Activated CD4-positive, alpha-beta T cell treated with anti-CD3 and anti-CD28 coated beads, Interleukin-2, amount 50 U/mL, for 1 hour (primary cell): ENCODE results near the gene POLR2L.

Experiments
- DNase-seq: peaks from one replicate; pipeline ENCODE4 v3.0.0-alpha.2; 2020

The POLR2L gene

GRCh38 chr11:853682-854448, 11.5 kb upstream of the POLR2L start:
- DNase-seq = no peak

DNA sequence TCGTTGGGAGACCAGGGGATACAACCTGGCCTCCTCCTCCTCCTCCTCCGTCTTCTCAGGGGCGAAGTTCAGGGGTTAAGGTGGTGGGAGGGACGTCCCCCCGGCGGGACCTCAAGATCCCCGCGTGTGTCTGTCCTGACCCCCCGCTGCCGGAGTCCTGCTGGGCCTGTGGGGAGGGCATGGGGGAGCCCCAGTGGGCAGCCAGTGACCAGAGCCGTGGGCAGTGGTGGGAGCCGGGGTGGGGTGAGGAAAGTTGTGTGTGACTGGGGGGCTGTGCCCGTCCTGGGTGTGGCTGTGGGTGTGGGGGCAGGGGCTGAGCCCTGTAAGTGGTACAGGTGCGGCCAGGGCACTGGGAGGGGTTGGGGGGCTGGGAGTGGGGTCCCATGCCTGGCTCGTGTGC, 10.4 kb upstream of the POLR2L start:
- DNase-seq = no peak

DNA sequence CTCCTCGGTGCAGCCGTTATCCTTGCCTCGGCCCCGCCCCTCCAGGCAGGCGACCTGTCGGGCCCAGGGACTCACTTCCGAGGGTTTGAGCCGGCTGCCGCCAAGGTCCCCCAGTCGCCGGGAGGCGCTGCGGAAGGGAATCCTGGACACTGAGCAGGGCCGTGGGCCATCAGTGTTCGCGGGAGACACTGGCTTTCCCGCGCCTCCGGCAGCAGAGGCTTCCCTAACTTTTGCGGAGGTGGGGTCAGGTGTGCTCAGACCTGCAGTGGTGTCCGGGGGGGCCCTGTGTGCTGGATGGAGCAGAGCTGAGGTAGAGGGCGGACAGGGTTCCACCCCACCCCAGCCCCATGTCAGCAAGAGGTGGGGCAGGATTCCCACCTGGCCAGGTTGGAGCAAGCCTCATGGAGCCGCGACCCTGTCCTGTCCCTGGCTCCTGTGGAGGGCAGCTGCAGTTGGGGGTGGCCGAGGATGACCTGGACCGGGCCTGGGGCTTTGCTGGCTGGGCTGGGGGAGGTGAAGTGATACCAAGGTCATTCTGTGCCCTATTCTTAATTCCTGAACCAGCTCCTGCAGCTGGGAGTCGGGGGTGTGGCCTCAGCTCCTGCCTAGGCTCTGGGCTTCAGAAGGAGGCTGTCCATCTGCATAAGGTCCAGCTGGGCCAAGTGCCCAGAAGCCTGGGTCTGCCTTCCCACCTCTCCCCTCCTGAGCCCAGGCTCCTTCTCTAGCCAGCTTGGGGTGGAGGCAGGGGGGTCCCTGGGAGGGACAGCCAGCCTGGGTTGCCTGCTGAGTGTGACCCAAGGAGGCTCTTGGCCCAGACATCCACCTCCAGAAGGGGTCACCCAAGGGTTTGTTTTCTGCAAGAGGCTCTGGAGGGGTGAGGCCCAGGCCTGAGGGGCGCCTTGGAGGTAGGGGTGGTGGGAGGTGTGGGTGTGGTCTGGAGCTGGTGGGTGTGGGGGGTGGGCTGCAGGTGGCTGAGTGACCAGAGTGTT, 8.7 kb upstream of the POLR2L start:
- no peak for DNase-seq

- no peak for DNase-seq
Observed at GRCh38 chr11:849951-850774, 7.8 kb upstream of the POLR2L start.

DNA sequence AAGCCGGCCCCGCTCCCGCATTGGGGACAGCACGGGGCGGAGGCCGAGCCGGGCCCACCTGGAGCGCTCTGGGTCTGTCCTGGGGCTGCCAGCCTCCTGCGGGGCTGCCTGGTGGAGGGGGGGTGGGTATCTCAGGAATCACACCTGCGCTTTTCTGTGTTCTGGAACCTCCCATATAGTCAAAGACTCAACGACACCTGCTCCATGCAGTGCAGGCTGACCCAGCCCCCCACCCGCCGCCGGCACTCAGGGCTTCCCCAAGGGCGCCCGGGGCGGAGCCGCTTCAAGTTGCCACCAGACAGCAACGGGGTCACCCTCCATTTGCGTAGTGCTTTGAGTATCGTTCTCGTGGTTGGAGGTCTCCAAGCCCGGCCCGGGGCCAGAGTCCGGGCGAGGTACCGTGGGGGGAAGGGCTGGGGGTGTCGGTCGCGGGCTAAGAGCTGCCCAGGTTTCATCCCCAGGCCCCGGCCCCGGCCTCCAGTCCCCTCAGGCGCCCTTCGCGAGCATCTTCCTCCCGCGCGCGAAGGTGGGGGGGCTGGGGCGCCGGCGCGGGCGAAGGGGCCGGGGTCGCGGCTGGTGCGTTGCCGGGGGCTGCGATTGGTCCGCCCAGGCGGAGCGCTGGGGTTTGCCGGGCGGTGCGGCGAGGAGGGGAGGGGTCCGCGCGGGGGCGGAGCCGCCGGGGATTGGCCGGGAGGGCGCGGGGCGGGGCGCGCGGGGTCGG, 6.9 kb upstream of the POLR2L start:
- no peak for DNase-seq

DNA sequence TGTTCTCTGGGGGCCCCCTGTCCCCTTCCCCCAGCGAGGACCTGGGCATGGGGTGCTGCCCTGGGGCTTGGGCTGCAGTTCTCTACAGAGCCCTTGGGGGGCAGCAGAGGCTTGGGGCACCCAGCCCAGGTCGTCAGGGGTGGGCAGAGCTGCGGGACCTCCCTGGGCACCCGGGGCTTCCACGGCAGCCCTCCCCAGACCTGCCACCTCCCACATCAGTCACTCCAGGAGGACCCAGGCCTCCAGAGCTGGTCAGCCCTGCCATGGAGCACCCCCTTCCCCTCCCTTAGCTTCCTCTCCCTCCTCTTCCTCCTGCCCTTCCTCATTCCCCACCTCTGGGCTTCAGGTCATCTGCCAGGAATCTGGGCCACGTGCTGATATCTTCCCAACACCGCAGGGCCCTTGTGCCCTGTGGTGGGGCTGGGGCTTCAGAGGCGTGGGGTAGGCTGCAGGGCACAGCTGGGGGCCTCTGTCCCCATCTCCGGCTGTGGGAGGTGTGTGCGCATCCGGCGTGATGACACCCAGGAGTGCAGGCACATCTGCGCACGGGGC, 6.1 kb upstream of the POLR2L start:
- DNase-seq = peak; percentile 66

- DNase-seq = no peak
Observed at GRCh38 chr11:847876-848275, 5.5 kb upstream of the POLR2L start.

DNA sequence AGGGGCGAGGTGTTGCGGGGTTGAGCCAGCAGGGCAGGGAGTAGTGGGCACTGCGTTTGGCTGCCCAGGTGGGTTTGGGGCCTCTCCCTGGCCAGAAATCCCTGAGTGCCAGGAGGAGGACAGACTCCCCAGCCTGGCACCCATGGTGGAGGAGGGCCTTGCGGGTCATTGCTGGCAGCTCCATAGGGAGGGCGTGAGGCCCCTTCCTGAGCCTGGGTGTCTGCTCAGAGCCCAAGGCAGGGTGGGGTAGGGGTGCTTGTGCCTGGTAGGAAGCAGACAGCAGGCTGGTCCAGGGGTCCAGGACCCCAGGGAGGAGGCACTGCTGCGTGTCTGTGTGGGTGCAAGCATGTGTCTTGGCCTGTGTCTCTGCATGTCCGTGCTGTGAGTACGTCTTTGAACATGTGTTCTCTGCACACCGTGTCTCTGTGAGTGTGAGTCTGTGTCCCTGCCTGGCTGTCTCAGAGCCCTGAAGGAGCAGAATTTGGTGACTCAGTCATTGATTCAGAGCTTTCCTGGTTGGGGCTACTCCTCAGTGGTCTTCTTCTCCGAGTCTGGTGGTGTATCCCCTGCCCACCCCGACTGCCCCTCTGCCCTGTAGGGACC, 4.3 kb upstream of the POLR2L start:
- no peak for DNase-seq

DNA sequence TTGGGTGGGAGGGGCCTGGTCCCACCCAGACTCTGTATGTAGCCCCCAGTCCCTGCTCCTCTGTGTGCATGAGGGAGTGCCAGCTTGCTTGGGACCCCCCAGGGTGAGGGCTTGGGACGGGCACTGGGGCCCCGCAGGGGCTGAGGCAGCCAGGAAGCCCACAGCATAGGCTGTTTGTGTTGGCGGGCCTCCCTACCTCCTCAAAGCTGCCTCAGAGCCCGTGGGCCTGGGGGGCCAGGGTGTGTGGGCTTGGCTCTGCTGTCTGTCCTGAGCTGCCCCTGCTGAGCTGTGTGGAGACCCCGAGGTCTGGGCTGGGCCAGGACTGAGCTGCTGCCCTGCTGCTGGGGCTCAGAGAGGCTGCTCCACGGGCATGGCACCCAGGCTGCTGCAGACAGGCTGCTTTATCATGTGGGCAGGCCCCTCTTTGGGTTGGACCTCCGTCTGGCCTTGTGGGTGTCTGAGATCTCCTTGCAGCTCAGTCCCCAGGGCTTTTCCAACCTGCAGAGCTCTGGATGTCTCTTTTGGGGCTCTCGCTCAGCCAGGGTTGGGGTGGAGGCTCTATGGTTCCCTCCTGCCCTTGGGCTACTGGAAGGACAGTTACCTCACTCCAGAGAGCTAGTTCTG, 3.7 kb upstream of the POLR2L start:
- no peak for DNase-seq

DNA sequence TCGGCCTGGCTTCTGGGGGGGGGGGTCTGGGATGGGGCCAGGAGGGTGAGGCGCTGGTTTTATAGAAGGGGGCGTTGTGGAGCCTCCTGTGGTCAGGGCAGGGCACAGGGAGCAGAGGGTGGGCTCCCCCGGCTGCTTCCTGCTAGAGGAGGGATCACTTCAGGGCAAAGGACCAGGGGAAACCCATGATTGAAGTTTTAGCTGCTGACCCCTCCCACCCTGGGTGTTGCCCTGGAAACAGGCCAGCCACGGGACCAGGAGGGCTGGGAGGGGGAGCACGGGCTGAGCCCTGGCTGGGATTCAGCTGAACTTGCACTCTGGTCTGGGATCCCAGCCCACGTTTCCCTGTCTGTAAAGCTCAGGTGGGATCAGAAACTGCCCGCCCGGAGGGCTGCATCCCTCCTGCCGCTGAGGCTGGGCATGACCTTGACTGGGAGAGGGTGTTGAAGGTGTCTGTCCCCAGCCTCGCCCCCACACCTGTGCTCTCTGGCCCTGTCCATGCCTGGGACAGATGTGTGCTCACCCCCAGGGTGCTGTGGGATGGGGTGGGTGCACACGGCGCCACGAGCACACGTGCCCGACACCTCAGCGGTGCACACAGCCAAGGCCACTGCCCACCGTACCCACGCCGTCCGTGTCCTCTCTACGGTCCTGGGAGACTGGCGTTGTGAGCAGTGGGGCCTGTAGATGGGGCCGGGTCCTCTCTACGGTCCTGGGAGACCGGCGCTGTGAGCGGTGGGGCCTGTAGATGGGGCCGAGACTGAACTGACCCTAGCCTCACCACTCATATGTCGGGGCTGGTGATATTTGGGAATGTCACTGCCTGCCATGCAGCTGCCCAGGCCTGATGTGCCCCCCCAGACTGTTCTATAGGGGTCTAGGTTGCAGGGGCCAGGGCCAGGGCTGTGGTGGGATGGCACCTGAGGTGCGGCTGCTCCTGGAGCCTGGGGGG, 2.6 kb upstream of the POLR2L start:
- no peak for DNase-seq

- no peak for DNase-seq
Observed at GRCh38 chr11:843818-844692, 1.7 kb upstream of the POLR2L start.

DNA sequence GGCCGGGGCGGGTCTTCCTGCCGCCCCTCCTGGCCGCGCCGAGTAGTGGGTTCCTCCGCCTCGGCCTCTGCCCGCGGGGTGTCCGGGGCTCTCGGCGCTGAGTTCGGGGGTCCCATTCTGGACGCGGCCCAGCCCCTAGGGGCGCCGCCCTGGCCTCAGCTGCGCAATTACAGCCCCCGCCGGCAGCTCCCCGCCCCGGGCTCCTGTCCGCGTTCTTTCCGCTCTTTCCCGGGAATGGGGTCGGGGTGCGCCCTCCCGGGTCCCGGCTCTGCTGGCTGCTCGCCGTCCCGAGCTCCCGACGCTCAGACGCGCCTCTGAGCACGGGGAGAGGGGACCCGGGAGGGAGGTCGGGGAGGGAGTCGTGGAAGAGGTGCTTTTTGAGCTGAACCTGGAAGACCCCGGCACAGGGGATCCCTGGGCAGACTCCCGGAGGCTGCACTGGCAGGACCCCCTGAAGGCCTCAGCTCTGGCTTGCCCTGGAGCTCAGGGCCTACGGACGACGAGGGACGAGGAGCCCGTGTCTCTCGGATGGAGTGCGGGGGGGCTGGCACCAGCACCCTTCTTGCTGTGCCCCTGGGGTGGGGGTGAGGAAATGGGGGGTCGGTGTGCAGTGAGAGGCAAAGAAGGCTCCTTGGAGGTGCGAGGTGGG, 881 bp upstream of the POLR2L start:
- DNase-seq = no peak

GRCh38 chr11:841981-842369, 354 bp downstream of the POLR2L start:
- DNase-seq = no peak

GRCh38 chr11:839875-840617, 2.3 kb downstream of the POLR2L start:
- DNase-seq = no peak

DNA sequence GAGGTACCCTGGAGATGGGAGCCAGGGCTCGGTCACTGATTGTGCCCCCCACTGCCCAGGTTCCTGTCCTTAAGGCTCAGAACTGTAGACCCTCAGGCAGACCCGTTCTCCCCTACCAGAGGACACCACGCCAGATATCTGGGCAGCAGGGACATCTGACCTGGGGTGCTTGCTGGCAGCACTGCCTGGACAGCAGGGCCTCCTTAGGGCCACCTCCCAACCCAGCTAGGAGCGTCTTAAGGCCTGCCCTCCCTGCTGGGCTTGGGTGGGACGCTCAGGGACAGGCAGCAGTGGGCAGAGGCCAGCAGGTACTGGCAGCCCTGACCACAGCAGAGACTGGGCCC, 3.1 kb downstream of the POLR2L start:
- DNase-seq = no peak

DNA sequence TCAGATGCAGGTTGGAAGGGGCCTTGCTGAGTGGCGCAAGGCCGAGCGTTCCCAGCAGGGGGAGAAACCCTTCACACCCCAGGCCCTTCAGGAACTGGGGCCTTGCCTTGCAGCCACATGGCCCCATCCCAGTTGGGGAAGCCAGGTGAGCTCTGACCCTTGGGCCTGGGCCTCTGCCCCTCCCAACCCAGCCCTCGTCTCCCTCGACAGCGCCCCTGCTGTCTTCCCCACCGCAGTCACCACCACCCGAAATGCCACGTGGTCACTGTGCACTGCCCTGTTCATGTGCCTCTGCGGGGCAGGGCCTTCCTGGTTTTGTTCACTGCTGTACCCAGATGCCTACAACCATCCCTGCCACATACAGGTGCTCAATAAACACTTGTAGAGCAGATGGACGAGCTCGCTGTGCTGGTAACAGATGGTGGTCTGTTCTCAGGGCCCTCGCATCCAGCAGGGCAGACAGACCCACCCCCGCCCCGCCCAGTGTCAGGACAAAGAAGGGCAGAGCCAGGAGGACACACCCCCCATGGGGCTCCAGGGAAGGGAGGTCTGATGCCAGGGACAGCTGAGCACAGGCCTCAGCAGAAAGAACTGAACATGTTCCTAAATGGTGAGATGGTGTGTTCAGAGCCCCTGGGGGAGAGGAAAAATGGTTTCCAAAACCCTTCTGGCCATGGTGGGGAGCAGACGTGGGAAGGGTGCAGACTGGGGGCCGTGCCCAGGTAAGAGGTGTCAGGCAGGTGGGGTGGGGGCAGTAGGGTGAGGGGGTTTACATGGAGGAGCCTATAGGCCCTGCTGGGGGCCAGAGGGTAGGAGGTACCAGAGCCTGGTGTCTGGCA, 3.7 kb downstream of the POLR2L start:
- DNase-seq = no peak

- no peak for DNase-seq
Observed at GRCh38 chr11:837990-838307, 4.4 kb downstream of the POLR2L start.
